Measurements from ENCODE around the gene TMPRSS11F.
"Not testable (repeated sequence)": the region's sequence is repeated elsewhere in the genome, so short reads cannot be mapped to it uniquely, and the experiment has no call there.

Gene TMPRSS11F

GRCh38 chr4:68129793-68130192 lies at the start of gene TMPRSS11F:
Gene TMPRSS11F, minus strand, starts transcription at chr4:68129869. Its CDS starts 49 bp downstream, at chr4:68129820.
- DNase-seq (ENCODE audit: extremely low read depth, low read depth): no peak
- TF ChIP-seq CTCF (IDR thresholded peaks at IDR 0.05; ENCODE audit: low read depth, low read length, missing control alignments): no peak

DNA sequence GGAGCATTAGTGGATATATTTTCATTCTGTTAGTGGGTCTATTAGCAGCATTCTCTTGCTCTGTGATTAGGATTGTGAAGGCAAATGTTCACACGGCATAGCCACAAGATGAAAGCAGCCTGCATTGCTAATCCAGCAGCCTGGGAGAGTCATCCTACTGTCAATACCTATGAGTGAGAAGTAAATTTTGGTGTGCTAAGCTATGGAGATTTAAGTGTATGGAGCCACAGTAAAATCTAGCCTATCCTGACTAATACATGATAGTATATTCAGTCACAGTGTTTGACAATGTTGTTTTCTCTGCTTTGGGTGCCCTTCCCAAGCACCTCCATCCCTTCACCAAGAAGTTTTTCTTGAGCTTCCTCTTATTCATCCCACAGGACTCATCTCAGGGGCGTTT lies 47.2 kb upstream of the TMPRSS11F start:
- no peak for TF ChIP-seq CTCF (IDR thresholded peaks at IDR 0.05; ENCODE audit: low read depth, low read length, missing control alignments)
- H3K4me3 ChIP-seq (replicated peaks; ENCODE audit: low read depth, low read length): no peak overlapping the region
- no peak for DNase-seq (ENCODE audit: extremely low read depth, low read depth)

More at GRCh38 chr4:68129793-68130192, at the start of gene TMPRSS11F:
- no peak within 1 kb of the TSS for H3K4me3 ChIP-seq (replicated peaks; ENCODE audit: low read depth, low read length)

DNA sequence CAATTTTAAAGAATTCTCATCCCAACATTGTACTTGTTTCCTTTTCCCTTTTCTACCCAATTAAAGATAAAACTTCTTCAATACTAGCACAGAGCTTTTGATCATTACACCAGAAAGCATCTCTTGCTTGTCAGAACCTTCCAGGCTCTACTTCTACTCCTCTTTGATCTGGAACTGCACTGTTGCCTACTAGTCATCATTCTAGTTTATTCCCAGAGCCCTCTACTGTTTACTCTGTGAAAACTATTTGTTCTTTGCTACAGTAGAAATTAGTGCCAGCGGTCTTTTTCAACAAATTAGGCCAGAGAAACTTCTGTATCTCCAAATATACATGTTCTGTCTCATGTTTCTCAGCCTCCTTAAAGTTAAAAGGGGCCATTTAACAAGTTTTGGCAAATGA lies 46.8 kb upstream of the TMPRSS11F start:
- no peak for DNase-seq (ENCODE audit: extremely low read depth, low read depth)
- no peak for TF ChIP-seq CTCF (IDR thresholded peaks at IDR 0.05; ENCODE audit: low read depth, low read length, missing control alignments)
- no peak overlapping the region for H3K4me3 ChIP-seq (replicated peaks; ENCODE audit: low read depth, low read length)

GRCh38 chr4:68175562-68176155 lies 46.0 kb upstream of the TMPRSS11F start:
- no peak overlapping the region for H3K4me3 ChIP-seq (replicated peaks; ENCODE audit: low read depth, low read length)
- peak; percentile 51 for TF ChIP-seq CTCF (IDR thresholded peaks at IDR 0.05; ENCODE audit: low read depth, low read length, missing control alignments)
- peak; percentile 43 for DNase-seq (ENCODE audit: extremely low read depth, low read depth)

GRCh38 chr4:68174389-68174788 lies 44.7 kb upstream of the TMPRSS11F start:
- H3K4me3 ChIP-seq (replicated peaks; ENCODE audit: low read depth, low read length); DNase-seq (ENCODE audit: extremely low read depth, low read depth): not testable (repeated sequence)

GRCh38 chr4:68172147-68172546 lies 42.5 kb upstream of the TMPRSS11F start:
- not testable (repeated sequence) for H3K4me3 ChIP-seq (replicated peaks; ENCODE audit: low read depth, low read length); DNase-seq (ENCODE audit: extremely low read depth, low read depth)

DNA sequence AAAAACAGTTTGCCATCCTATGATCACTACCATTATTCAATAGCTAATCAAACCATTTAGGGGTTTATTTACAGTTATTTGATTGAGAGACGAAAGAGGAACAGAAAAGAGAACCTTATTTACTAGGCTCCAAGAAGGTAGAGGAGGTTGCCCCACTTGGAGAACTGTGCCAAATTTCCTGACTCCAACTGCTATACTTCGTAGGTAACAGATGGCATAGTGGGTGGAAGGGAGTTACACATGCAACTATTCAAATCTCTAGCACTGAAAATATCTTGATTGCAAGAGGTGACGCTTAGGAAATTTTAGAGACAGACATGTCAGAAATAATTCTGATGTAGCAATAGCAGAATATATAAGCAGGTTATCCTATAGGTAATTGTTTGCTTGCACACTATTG lies 38.0 kb upstream of the TMPRSS11F start:
- no peak for TF ChIP-seq CTCF (IDR thresholded peaks at IDR 0.05; ENCODE audit: low read depth, low read length, missing control alignments)
- no peak for DNase-seq (ENCODE audit: extremely low read depth, low read depth)
- H3K4me3 ChIP-seq (replicated peaks; ENCODE audit: low read depth, low read length): no peak overlapping the region

- no peak for DNase-seq (ENCODE audit: extremely low read depth, low read depth)
- no peak for TF ChIP-seq CTCF (IDR thresholded peaks at IDR 0.05; ENCODE audit: low read depth, low read length, missing control alignments)
Measured at GRCh38 chr4:68167166-68167565, 37.5 kb upstream of the TMPRSS11F start.

More at GRCh38 chr4:68167166-68167565, 37.5 kb upstream of the TMPRSS11F start:
- H3K4me3 ChIP-seq (replicated peaks; ENCODE audit: low read depth, low read length): no peak overlapping the region
